Erythroblast (primary cell): ENCODE results near the gene SNX12.

Experiments
- GATA1 ChIP-seq: IDR thresholded peaks from 2 replicates; pipeline ENCODE4 v1.6.1; 2011; ENCODE audit warnings: low read depth, mild to moderate bottlenecking, control low read depth, low read length, moderate library complexity
- POLR2A ChIP-seq: IDR thresholded peaks from 2 replicates; pipeline ENCODE4 v1.6.1; 2011; ENCODE audit warnings: mild to moderate bottlenecking, low read length

- peak; percentile 43 for TF ChIP-seq POLR2A
- no peak for TF ChIP-seq GATA1
These were observed 28.0 kb upstream of the SNX12 start for GRCh38 chrX:71095981-71096759.
